Glomerular visceral epithelial cell (primary cell): Measurements from ENCODE around the gene DAGLA.

Experiments
- DNase-seq: peaks from one replicate; pipeline ENCODE4 v3.0.0-alpha.2; 2016; ENCODE audit errors: extremely low spot score

Gene DAGLA

DNA sequence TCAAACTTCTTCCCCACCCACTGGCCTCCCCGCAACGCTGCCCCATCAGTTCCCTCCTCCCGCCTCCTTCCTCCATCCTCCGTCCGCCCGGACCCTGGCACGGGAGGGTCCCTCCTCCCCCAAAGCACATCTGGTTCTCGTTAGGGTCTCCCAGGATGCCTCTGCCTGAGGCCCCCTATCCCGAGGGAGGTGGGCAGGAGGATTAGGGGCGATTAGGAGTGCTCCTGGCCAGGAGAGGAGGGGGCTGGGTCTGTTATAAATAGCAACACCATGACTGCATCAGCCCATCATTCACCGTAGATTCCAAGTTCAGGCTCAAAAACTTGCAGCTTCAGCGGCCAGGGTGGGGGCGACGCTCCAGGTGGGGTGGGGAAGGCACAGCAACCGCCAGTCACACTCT is 82.6 kb downstream of the DAGLA start:
- DNase-seq = no peak

- DNase-seq = no peak
Measured at GRCh38 chr11:61763930-61764605, 83.9 kb downstream of the DAGLA start.

DNA sequence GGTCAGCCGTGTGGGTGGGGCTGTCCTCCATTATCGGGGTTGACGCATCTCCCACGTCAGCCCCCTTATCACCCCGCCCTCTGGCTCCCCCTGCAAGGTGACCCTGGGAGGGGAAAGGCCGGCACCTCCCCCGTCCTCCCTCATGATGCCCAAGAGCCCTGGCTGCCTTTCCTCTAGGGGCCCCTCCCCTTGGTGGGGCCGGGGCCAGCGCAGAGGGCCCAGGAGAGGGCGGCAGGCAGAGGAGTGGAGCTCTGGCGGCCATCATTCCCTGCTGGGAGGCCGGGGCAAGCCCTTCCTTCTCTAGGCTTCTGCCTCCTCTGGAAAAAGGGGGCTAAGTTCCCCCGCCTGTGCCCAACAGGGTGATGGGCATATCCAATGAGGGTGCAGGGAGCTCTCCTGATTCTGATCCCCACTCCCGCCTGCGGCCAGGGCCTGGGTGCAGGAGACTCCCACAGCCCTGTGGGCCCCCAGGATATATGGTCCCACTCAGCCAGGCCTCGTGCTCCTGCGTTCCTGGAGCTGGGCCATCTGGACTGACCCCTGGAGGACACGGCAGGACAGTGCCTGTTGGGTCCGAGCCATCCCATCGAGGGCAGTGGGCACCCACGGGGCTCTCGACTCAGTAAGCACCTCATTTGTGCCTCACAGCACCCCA is 84.5 kb downstream of the DAGLA start:
- no peak for DNase-seq

DNA sequence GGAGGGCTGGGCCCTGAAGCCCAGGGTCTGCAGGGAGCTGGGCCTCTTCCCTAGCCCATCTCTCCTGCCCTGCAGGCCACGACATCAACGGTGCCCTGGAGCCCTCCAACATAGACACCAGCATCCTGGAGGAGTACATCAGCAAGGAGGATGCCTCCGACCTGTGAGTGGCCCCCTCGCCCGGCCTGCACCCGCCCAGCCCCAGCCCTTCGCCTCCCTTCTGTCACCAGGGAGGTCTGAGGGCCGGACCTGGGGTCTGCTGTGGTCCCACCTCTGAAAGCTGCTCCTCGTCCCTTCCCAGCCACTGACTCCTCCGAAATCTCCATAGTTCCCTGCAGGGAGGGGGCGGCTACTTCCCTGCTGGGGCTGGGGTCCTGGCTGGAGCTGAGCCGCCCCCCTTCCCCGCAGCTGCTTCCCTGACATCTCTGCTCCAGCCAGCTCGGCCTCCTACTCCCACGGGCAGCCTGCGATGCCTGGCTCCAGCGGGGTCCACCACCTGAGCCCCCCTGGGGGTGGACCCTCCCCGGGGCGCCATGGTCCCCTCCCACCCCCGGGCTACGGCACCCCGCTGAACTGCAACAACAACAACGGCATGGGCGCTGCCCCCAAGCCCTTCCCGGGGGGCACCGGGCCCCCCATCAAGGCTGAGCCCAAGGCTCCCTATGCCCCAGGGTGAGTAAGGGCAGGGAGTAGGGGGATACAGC is 85.5 kb downstream of the DAGLA start:
- DNase-seq = no peak

DNA sequence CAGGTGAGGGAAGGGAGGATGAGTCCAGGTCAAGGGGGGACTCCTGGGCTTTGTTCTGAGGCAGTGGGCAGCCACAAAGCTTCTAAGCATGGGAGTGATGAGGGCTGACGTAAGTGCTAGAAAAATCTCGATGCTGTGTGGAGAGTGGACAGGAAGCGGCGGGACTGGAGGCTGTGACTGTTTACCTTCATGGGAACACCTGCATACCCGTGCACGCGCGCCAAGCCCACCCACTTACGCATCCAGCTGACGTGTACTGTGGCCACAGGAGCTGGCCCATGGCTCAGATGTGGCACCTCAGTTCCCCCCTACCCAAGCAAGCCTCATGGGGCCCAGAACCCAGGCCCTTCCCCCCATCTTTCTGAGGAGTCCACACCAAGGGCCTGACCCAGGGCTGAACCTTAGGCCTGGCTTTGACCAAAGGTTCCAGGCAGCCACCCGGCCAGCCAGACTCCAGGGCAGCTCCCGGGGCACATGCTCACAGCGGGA is 86.2 kb downstream of the DAGLA start:
- peak; percentile 56 for DNase-seq

DNA sequence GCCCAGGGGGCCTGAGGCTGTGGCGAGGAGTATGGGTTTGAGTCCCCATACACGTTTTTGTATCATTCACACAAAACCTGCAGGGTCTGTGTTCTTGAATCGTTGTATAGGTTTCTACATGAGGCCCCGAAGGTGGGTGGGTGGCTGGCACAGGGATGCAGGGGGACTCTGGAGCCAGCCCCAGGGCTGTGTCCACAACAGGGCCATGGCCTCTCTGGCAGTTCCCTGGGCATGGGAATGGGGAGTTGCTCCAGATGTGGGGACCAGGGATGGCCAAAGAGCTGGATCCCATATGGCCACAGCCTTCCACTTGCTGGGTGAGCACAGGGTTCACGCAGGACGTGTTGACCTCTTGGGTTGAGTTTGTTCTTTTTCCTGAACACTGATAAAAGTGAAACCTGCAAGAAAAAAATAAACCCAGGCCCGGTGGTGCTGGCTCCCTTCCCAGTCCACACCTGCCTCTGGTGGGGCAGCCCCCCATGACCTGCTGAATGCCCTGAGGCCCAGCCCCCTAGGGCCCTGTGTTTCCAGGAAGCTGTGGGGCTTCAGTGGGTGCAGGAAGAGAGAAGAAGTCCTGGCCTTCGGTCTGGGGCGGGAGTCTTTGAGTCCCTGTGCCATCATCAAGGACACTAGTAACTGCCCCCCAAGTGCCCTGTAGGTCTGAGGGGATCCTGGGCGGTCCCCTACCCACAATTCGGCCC is 88.3 kb downstream of the DAGLA start:
- no peak for DNase-seq

DNA sequence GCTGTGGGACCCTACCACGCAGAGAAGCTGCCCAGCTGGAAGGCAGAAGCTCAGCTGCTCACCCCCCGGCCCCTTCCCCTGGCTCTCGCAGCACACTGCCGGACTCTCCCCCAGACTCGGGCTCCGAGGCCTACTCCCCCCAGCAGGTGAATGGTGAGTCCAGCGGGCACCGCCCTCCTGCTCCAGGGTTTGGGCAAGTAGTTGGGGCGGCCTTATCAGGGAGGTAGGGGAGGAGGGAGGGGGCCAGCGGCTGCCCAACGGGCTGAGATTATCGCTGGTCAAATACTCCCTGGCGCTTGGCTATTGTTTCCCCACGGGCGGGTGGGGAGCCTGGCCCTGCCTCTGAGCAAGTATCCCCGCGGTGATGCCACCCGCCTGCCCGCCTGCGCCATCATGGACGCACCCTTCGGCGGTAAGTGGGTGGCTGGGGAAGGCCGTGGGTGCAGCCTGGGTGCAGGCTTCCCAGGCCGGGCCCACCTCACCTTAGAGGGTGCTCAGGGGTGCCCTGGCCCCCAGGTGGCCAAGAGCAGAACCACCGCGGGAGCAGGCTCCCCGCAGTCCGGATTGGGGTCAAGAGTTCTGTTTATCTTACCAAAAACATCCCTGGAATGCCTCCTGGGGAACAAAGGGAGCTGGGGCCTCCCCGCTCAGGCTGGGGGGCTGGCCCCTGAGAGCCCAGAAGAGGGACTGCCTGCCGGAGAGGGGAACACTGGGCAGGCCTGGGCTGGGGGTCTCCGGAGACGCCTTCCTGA is 89.2 kb downstream of the DAGLA start:
- DNase-seq = no peak

DNA sequence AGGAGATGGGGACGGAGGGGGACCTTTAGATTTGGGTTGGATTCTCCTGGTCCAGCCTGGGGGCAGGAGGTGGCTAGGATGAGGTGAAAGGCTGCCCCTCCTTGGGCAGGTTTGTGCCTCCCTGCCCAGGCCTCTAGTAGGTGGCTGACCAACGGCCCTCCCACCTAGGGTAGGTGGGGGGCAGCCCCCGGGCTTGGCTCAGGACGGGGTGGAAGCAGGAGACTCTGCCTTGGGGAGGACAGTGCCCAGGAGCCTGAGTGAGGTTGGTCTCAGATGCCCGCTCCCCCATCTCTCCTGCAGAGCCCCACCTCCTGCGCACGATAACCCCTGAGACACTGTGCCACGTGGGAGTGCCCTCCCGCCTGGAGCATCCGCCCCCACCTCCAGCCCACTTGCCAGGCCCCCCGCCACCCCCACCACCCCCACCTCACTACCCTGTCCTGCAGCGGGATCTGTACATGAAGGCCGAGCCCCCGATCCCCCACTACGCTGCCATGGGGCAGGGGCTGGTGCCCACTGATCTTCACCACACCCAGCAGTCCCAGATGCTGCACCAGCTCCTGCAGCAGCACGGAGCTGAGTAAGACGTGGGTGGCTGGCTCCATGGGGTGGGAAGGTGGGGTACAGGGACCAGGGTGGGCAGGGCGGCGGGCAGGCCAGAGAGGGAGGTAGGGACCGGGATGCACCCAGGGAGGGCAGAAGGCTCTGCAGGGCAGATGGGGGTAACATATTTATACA is 89.9 kb downstream of the DAGLA start:
- DNase-seq = no peak

DNA sequence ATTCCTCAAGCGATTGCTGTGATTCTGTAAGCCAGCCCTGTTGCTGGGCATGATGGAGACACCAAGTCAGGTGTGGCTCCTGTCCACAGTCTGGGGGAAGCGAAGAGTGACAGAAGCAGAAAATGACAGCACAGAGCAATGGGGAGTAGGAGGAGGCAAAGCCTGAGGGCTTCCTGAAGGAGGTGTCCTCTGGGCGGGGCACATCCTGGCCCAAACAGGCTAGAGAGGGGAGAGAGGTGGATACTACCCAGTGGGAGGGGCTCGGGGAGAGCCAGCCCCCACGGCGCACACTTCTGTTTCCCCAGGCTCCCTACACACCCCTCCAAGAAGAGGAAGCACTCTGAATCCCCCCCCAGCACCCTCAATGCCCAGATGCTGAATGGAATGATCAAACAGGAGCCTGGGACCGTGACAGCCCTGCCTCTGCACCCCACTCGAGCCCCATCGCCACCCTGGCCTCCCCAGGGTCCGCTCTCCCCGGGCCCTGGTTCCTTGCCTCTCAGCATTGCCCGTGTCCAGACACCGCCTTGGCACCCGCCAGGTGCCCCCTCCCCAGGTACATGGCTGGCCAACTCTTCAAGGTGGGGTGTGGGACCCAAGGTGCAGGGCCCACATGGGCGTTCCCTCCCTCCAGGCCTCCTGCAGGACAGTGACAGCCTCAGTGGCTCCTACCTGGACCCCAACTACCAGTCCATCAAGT is 91.2 kb downstream of the DAGLA start:
- no peak for DNase-seq

DNA sequence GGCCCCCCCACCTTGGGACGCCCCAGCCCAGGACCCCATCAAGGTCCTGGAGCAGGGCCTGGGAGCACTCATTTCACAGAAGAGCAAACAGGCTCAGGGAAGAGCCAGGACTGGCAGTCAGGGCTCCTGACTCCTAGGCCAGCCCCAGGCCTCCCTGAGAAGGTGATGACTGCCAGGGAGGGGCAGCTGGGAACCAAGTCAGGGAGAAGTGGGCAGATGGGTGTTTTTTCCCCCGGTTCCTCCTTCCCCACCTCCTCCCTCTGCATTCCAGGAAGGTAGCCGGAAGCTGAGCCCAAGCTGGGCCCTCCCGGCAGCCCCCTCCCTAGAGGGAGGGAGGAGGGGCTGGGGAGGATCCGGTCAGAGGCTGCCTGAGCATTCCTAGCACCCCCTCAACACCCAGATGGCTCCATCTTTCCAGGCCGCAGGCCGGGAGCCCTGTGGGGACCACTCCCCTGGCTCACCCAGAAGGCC is 91.8 kb downstream of the DAGLA start:
- no peak for DNase-seq

DNA sequence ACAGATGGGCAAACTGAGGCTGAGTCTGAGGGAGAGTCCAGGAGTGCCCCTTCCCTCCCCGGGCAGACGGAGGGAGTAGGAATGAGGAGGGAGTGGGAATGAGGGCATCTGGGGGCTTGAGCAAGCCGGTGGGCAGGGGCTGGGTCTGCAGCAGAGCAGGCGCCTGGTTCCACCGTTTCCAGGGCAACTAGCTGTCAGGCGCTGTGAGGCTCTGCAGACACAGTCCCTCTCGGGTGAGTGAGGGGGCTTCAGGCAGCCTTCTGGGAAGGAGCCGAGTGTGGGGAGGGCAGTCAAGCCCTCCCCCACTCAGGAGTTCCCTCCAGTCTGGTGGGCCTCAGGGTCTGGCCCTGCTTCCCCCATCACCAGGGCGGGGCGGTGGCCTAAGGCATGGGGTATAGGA is 93.2 kb downstream of the DAGLA start:
- no peak for DNase-seq

DNA sequence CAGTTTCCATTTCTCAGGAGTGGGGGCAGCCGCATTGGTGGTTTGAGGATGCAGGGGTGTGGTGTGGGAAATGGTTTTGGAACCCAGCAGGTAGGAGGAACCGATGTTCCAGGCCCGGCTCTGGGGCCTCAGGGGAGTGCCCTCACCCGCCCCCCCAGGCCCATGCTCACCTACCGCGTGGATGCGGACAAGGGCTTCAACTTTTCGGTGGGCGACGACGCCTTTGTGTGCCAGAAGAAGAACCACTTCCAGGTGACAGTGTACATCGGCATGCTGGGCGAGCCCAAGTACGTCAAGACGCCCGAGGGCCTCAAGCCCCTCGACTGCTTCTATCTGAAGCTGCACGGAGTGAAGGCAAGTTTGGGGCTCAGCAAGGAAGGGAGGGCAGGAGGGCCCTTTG is 93.6 kb downstream of the DAGLA start:
- no peak for DNase-seq

- DNase-seq = no peak
Measured at GRCh38 chr11:61774411-61774810, 94.2 kb downstream of the DAGLA start.

DNA sequence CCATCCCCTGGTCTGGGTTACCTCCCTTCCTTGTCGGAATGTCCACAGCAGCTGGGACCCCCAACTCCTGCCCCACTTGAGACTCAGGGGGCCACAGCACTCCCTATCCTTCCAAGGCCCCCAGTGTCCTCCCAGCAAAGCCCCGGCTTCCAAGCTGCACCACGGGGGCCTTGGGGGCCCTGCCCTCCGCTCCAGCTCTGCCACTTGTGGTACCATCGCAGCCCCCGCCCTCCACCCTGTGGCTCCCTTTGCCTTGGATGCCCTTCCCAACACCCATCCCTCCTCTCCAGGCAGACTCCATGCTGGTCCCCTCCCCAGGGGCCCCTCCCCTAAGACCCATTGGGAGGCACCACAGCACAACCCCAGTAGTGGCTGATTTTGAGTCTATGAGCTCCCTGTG is 94.9 kb downstream of the DAGLA start:
- no peak for DNase-seq

GRCh38 chr11:61775606-61776554 is 95.7 kb downstream of the DAGLA start:
- DNase-seq = no peak

DNA sequence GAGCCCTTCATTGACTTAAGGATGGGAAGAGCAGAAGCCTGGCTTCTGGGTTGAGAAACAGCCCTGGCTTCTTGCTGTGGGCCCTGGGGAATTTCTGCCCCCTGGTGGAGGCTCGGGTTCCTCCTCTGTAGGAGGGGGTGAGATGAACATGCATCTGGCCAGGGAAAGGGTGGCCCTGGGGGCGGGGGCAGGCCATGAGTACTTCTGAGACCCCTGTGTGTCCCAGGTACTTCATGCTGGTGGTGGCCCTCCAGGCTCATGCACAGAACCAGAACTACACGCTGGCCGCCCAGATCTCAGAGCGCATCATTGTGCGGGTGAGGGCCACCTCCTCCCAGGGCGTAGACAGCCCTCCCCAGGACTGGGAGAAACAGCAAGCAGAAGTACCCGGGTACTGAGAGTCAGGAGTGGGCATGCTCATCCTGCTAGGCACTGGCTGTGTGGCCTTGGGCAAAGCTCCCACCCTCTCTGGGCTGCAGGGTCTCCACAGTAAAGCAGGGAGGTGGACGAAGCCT is 96.4 kb downstream of the DAGLA start:
- peak; percentile 70 for DNase-seq

- DNase-seq = no peak
Measured at GRCh38 chr11:61777234-61778090, 97.3 kb downstream of the DAGLA start.

GRCh38 chr11:61778357-61778886 is 98.2 kb downstream of the DAGLA start:
- DNase-seq = no peak
